Endodermal cell (in vitro differentiated cells): ENCODE results near the gene CLSTN2. TPM values are rescaled to one million over a fixed set of nuclear protein-coding genes. Genes with fewer than 3 reads are reported as not detected.

Experiments used
- DNase-seq: peaks from one replicate; pipeline ENCODE4 v3.0.0-alpha.2; 2017
- H3K27ac ChIP-seq: 2 replicates; pipeline ENCODE4 v1.5.1; 2013; ENCODE audit warnings: mild to moderate bottlenecking, low read depth, low read length, moderate library complexity
- H3K27me3 ChIP-seq: 2 replicates; pipeline ENCODE4 v1.6.1; 2013; ENCODE audit warnings: mild to moderate bottlenecking, low read length, moderate library complexity; ENCODE audit not compliant: insufficient read depth, control insufficient read depth, poor library complexity, severe bottlenecking
- H3K36me3 ChIP-seq: 2 replicates; pipeline ENCODE4 v1.7.0; 2013; ENCODE audit warnings: mild to moderate bottlenecking, low read length, moderate library complexity; ENCODE audit not compliant: control insufficient read depth, insufficient read depth
- H3K4me1 ChIP-seq: one replicate; pipeline ENCODE4 v1.7.0; 2013; ENCODE audit warnings: low read length; ENCODE audit not compliant: control insufficient read depth, insufficient read depth
- H3K4me3 ChIP-seq: 2 replicates; pipeline ENCODE4 v1.5.1; 2013; ENCODE audit warnings: mild to moderate bottlenecking, low read length, moderate library complexity
- H3K9ac ChIP-seq: 2 replicates; pipeline ENCODE4 v1.6.1; 2013; ENCODE audit warnings: mild to moderate bottlenecking, low read length, moderate library complexity; ENCODE audit not compliant: poor library complexity, severe bottlenecking; ENCODE audit errors: extremely low read depth
- H3K9me3 ChIP-seq: 2 replicates; pipeline ENCODE4 v1.6.1; 2013; ENCODE audit warnings: mild to moderate bottlenecking, low read length, moderate library complexity; ENCODE audit not compliant: control insufficient read depth
- H3K27ac Mint-ChIP-seq: 2 replicates; pipeline ENCODE4 v1.8.0; 2020; ENCODE audit warnings: mixed read lengths
- H3K27me3 Mint-ChIP-seq: 2 replicates; pipeline ENCODE4 v1.8.0; 2021; ENCODE audit warnings: mild to moderate bottlenecking, mixed read lengths; ENCODE audit not compliant: insufficient read depth
- H3K36me3 Mint-ChIP-seq: 2 replicates; pipeline ENCODE4 v1.8.0; 2020; ENCODE audit warnings: low read depth, mixed read lengths
- H3K4me1 Mint-ChIP-seq: 2 replicates; pipeline ENCODE4 v1.8.0; 2020; ENCODE audit warnings: mixed read lengths
- H3K4me3 Mint-ChIP-seq: 2 replicates; pipeline ENCODE4 v1.8.0; 2020; ENCODE audit warnings: mild to moderate bottlenecking, moderate library complexity, mixed read lengths
- H3K9me3 Mint-ChIP-seq: 2 replicates; pipeline ENCODE4 v1.8.0; 2020; ENCODE audit warnings: mild to moderate bottlenecking, mixed read lengths
- WGBS, 2 experiments: methylation state at CpG; one replicate each; pipeline versions ENCODE4 v1.1.5 to v1.1.7; 2013; ENCODE audit warnings: missing lambda C conversion rate in 2 of 2, mixed read lengths in 1 of 2; ENCODE audit not compliant: insufficient coverage in 1 of 2, insufficient read length in 1 of 2; 5-methylcytosine and 5-hydroxymethylcytosine counted together
- total RNA-seq, 2 donors: library from RNA; stranded (reverse); fragmentation: NEBNext Ultra II Directional in 1 of 2; extraction: Animal tissue kit (Norgen Biotek cat#: 25700) in 1 of 2; gene quantifications; 2 replicates in 1 of 2; 3 replicates in 1 of 2; pipeline ENCODE4 v1.2.1, GENCODE V29; 2021
- TF ChIP-seq, protein P1 (sequence below): fragments of 200-600 bp; sonication (generic); conservative IDR thresholded peaks from 2 replicates; pipeline ENCODE4 v1.5.0; 2021; ENCODE audit warnings: antibody characterized with exemption, mild to moderate bottlenecking

CLSTN2 gene
- total RNA-seq, 2 donors from 2014 or later: 0.13 to 0.42 TPM

DNA sequence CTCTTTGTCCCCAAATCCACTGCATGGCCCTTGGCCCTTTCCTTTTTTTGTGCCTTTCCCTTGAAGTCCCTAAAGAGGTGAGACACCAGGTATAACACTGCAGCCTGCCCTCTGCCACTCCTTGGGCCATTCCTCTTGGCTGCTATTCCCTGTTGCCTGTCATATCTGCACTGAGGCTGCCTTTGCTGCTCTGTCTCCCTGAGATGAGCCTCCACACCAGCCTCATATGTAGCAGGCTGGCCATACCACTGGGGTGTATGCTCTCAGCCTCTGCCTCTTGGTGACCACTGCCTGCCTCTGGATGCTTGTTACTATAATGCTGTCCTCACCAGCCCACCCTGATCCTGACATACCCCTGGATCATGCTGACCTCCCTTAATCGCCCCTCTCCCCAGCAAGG lies 252.0 kb downstream of the CLSTN2 start:
- peaks cover 5% of the 10 kb centered on the region for H3K4me1 ChIP-seq
- Mint-ChIP-seq H3K27me3 (peaks cover 3% of the 10 kb centered on the region), H3K27ac (no peak overlapping the region), H3K9me3 (no peaks in the 10 kb centered on the region), H3K4me1 (no peaks in the 10 kb centered on the region), H3K4me3 (no peak overlapping the region), H3K36me3 (no peaks in the 10 kb centered on the region)
- no peak overlapping the region for H3K27ac ChIP-seq
- no peak for DNase-seq
- 85% methylated on average over 1 of the region's 1 CpG; no CpG with 5 or more reads in 1 of the 2 experiments for WGBS, 2 experiments
- no peaks in the 10 kb centered on the region for H3K9me3 ChIP-seq
- H3K27me3 ChIP-seq: no peaks in the 10 kb centered on the region
- no peak overlapping the region for H3K9ac ChIP-seq
- TF ChIP-seq, protein P1, sequence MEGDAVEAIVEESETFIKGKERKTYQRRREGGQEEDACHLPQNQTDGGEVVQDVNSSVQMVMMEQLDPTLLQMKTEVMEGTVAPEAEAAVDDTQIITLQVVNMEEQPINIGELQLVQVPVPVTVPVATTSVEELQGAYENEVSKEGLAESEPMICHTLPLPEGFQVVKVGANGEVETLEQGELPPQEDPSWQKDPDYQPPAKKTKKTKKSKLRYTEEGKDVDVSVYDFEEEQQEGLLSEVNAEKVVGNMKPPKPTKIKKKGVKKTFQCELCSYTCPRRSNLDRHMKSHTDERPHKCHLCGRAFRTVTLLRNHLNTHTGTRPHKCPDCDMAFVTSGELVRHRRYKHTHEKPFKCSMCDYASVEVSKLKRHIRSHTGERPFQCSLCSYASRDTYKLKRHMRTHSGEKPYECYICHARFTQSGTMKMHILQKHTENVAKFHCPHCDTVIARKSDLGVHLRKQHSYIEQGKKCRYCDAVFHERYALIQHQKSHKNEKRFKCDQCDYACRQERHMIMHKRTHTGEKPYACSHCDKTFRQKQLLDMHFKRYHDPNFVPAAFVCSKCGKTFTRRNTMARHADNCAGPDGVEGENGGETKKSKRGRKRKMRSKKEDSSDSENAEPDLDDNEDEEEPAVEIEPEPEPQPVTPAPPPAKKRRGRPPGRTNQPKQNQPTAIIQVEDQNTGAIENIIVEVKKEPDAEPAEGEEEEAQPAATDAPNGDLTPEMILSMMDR: no peak
- no peak overlapping the region for H3K4me3 ChIP-seq
- H3K36me3 ChIP-seq: no peaks in the 10 kb centered on the region

DNA sequence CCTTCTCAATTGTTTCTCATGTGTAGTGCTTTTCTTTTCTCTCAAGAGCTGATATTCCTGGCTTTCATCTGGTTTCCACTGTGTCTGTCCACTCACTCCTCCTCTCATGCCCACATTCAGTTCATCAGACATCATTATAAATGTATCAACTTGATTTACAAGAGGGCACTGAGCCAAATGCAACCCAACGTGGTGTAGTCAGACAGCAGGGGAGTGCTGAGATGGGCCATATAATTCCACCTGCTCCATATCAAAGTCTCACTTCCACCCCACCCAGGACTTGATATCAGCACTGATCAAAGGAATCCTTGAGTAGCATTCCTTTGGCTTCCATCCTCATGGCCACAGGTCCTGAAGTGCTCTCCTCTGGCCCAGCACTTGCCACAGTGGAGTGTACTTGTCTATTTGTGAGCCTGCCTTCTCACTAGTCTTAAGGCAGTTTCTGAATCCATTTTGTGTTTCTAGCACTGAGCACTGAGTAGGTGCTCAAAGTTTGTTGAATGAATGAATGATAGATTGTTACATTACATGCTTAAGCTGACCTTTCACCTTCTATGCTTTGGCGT lies 252.8 kb downstream of the CLSTN2 start:
- Histone ChIP-seq H3K9ac (no peak overlapping the region), H3K27ac (no peak overlapping the region), H3K4me1 (peaks cover 5% of the 10 kb centered on the region), H3K9me3 (peaks cover 4% of the 10 kb centered on the region), H3K27me3 (no peaks in the 10 kb centered on the region), H3K4me3 (no peak overlapping the region), H3K36me3 (no peaks in the 10 kb centered on the region)
- H3K4me1 Mint-ChIP-seq: no peaks in the 10 kb centered on the region
- H3K4me3 Mint-ChIP-seq: no peak overlapping the region
- WGBS, 2 experiments: 93 to 94% methylated on average over 2 of the region's 2 CpGs
- no peaks in the 10 kb centered on the region for H3K36me3 Mint-ChIP-seq
- H3K27ac Mint-ChIP-seq: no peak overlapping the region
- H3K27me3 Mint-ChIP-seq: peaks cover 1% of the 10 kb centered on the region
- TF ChIP-seq, protein P1: no peak
- H3K9me3 Mint-ChIP-seq: no peaks in the 10 kb centered on the region
- no peak for DNase-seq

DNA sequence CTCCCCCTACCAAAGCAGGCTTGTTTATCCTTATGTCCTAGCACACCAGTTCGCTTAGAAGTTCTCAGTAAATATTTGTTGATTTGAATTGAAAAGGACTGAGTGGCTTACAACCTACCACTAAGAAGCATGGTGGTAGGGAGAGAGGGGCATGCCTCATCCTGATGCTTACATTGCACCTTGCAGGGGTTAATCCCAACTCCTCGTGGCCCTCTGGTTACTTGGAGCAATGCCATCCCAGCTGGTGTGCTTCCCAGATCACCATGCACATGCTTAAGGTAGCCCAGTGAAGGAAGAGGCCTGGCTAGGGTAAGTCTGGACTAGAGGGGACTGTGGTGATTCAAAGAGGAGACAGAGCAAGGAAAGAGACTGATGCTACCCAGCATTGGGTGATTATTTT lies 253.3 kb downstream of the CLSTN2 start:
- no peak for DNase-seq

More for the DNA sequence above, 253.3 kb downstream of the CLSTN2 start:
- TF ChIP-seq, protein P1: no peak
- H3K4me3 Mint-ChIP-seq: no peak overlapping the region
- peaks cover 1% of the 10 kb centered on the region for H3K27me3 Mint-ChIP-seq
- no peak overlapping the region for H3K4me3 ChIP-seq
- WGBS, 2 experiments: 75 to 89% methylated on average over 1 to 2 of the region's 2 CpGs
- no peak overlapping the region for H3K27ac ChIP-seq
- no peaks in the 10 kb centered on the region for H3K36me3 ChIP-seq
- peaks cover 8% of the 10 kb centered on the region for H3K9me3 ChIP-seq
- H3K27ac Mint-ChIP-seq: no peak overlapping the region
- H3K36me3 Mint-ChIP-seq: no peaks in the 10 kb centered on the region
- H3K9ac ChIP-seq: no peak overlapping the region
- H3K9me3 Mint-ChIP-seq: no peaks in the 10 kb centered on the region
- no peaks in the 10 kb centered on the region for H3K4me1 Mint-ChIP-seq
- H3K4me1 ChIP-seq: peaks cover 5% of the 10 kb centered on the region
- no peaks in the 10 kb centered on the region for H3K27me3 ChIP-seq
